Natural killer cell (primary cell): ENCODE data around the gene SCN1A. TPM values are rescaled to one million over a fixed set of nuclear protein-coding genes. Genes with fewer than 3 reads are reported as not detected.

Experiments used
- ATAC-seq, 3 donors: fragments of 150-1000 bp in 2 of 3; fragments of 200-7000 bp in 1 of 3; cut with Tn5 transposase; 1 replicate in 1 of 3; 2 replicates in 2 of 3; pipeline ENCODE4 v1.10.0; 2021; ENCODE audit warnings: mild to moderate bottlenecking in 2 of 3, moderate library complexity in 2 of 3
- DNase-seq, 2 donors: peaks; one replicate each; pipeline versions ENCODE4 v3.0.0 to v3.0.0-alpha.2; 2013 to 2021; ENCODE audit warnings: mixed read lengths in 1 of 2
- H3K27ac ChIP-seq: one replicate; pipeline ENCODE4 v1.5.1; 2013; ENCODE audit warnings: mild to moderate bottlenecking, low read length
- H3K27me3 ChIP-seq: one replicate; pipeline ENCODE4 v1.6.1; 2013; ENCODE audit warnings: low read length; ENCODE audit not compliant: control insufficient read depth, insufficient read depth
- H3K36me3 ChIP-seq: one replicate; pipeline ENCODE4 v1.6.1; 2013; ENCODE audit warnings: low read length; ENCODE audit not compliant: control insufficient read depth, insufficient read depth
- H3K4me1 ChIP-seq: one replicate; pipeline ENCODE4 v1.6.1; 2013; ENCODE audit warnings: low read length; ENCODE audit not compliant: control insufficient read depth, insufficient read depth
- H3K4me3 ChIP-seq: one replicate; pipeline ENCODE4 v1.5.1; 2013; ENCODE audit warnings: low read length
- H3K9me3 ChIP-seq: one replicate; pipeline ENCODE4 v1.6.1; 2013; ENCODE audit warnings: low read length; ENCODE audit not compliant: control insufficient read depth, insufficient read depth
- H3K27ac Mint-ChIP-seq, 2 donors: one replicate each; pipeline ENCODE4 v1.8.0; 2022; ENCODE audit warnings: mild to moderate bottlenecking in 2 of 2, mixed read lengths in 2 of 2, moderate library complexity in 1 of 2
- H3K27me3 Mint-ChIP-seq, 2 donors: one replicate each; pipeline ENCODE4 v1.8.0; 2022; ENCODE audit warnings: low read depth in 2 of 2, mixed read lengths in 2 of 2
- H3K36me3 Mint-ChIP-seq: one replicate; pipeline ENCODE4 v1.8.0; 2022; ENCODE audit warnings: mixed read lengths
- H3K4me1 Mint-ChIP-seq, 2 donors: one replicate each; pipeline ENCODE4 v1.8.0; 2022; ENCODE audit warnings: mixed read lengths in 2 of 2
- H3K4me3 Mint-ChIP-seq: one replicate; pipeline ENCODE4 v1.8.0; 2022; ENCODE audit warnings: mild to moderate bottlenecking, moderate library complexity, mixed read lengths
- H3K9me3 Mint-ChIP-seq, 2 donors: one replicate each; pipeline ENCODE4 v1.8.0; 2022; ENCODE audit warnings: mixed read lengths in 2 of 2
- CTCF ChIP-seq: fragments of 200-600 bp; IDR thresholded peaks from one replicate; pipeline ENCODE4 v1.8.0; 2022; ENCODE audit warnings: antibody characterized with exemption
- WGBS: methylation state at CpG from one replicate; pipeline ENCODE4 v1.1.7; 2013; ENCODE audit warnings: missing lambda C conversion rate; ENCODE audit not compliant: insufficient coverage; 5-methylcytosine and 5-hydroxymethylcytosine counted together
- intact Hi-C: fragments of 100-400 bp; cut with micrococcal nuclease; formaldehyde crosslinking; loops from one replicate; pipeline ENCODE4 v1.14.2; 2022
- total RNA-seq, 4 donors: library from RNA; stranded (reverse); fragments of 120-200 nt in 1 of 4; gene quantifications; one replicate each; pipeline versions ENCODE4 v1.2.3 to v1.2.4, GENCODE V29; 2013 to 2022

The SCN1A gene
- total RNA-seq, 3 donors from 2014 or later (not counting 1 experiment from before 2014, with no cell fraction given) = not detected

- H3K4me1 Mint-ChIP-seq = peaks cover 11 to 13% of the 10 kb centered on the region in 2 donors
- H3K27me3 Mint-ChIP-seq = no peaks in the 10 kb centered on the region
Observed at GRCh38 chr2:165953306-165953654, 174.5 kb downstream of the SCN1A start.

DNA sequence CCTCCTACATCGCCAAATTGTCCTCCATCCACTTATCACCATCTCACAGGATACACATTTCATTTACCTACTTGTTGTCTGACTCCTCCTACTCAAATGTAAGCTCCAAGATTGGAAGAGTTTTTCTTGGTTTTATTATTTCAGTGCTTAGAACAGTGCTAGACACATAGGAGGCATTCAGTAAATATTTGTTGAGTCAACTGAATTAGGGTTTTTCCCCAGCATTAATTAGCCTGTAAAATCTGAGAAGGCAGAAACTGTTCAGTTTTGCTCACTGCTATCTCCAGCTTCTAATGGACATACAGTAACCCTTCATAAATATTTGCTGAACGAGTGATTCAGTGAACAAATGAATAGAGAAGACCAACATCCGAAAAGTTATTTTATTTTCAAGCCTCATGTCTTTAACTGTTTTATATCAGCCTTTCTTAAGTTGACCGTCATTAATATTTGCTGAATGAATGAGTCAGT, 175.0 kb downstream of the SCN1A start:
- peaks cover 10% of the 10 kb centered on the region for H3K36me3 ChIP-seq
- H3K4me1 ChIP-seq = peaks cover 5% of the 10 kb centered on the region
- 78% methylated on average over 1 of the region's 4 CpGs for WGBS
- H3K4me3 Mint-ChIP-seq = no peak overlapping the region
- no peaks in the 10 kb centered on the region for H3K27me3 ChIP-seq
- no peak for TF ChIP-seq CTCF
- peak overlapping the region; percentile 78 for H3K4me3 ChIP-seq
- H3K36me3 Mint-ChIP-seq = no peaks in the 10 kb centered on the region
- H3K27me3 Mint-ChIP-seq = no peaks in the 10 kb centered on the region
- no peaks in the 10 kb centered on the region for H3K9me3 ChIP-seq
- DNase-seq = peak in 1 of 2 donors; percentile 38
- peak in 1 of 3 donors; percentile 5 for ATAC-seq
- no peak overlapping the region for H3K27ac Mint-ChIP-seq
- H3K27ac ChIP-seq = peak overlapping the region; percentile 74
- no peaks in the 10 kb centered on the region for H3K9me3 Mint-ChIP-seq
- intact Hi-C loops = loop anchor here (5.0 kb wide), 1 partner anchor 160 kb away; the partner anchor contains the start of gene GALNT3
- peaks cover 11 to 13% of the 10 kb centered on the region in 2 donors for H3K4me1 Mint-ChIP-seq

More at GRCh38 chr2:165953306-165953654, 174.5 kb downstream of the SCN1A start:
- no peaks in the 10 kb centered on the region for H3K9me3 Mint-ChIP-seq
- DNase-seq = no peak
- intact Hi-C loops = loop anchor here (5.0 kb wide), 1 partner anchor 161 kb away; the partner anchor contains the start of gene GALNT3
- peaks cover 5% of the 10 kb centered on the region for H3K4me1 ChIP-seq
- no peaks in the 10 kb centered on the region for H3K36me3 Mint-ChIP-seq
- peaks cover 6% of the 10 kb centered on the region for H3K36me3 ChIP-seq
- H3K4me3 ChIP-seq = peak overlapping the region; percentile 78
- no peak for TF ChIP-seq CTCF
- 0% methylated on average over 24 of the region's 24 CpGs for WGBS
- ATAC-seq = peak; percentile 46 to 63 (median 57)
- no peaks in the 10 kb centered on the region for H3K27me3 ChIP-seq
- no peak overlapping the region for H3K27ac Mint-ChIP-seq
- peak overlapping the region; percentile 74 for H3K27ac ChIP-seq
- no peaks in the 10 kb centered on the region for H3K9me3 ChIP-seq
- no peak overlapping the region for H3K4me3 Mint-ChIP-seq

GRCh38 chr2:165952085-165952484, 175.7 kb downstream of the SCN1A start:
- Mint-ChIP-seq H3K27ac (no peak overlapping the region), H3K9me3 (no peaks in the 10 kb centered on the region), H3K36me3 (no peaks in the 10 kb centered on the region), H3K27me3 (no peaks in the 10 kb centered on the region), H3K4me1 (peaks cover 11 to 13% of the 10 kb centered on the region in 2 donors), H3K4me3 (no peak overlapping the region)
- intact Hi-C loops = loop anchor here (5.0 kb wide), 1 partner anchor 160 kb away; the partner anchor contains the start of gene GALNT3
- ATAC-seq = no peak
- H3K4me3 ChIP-seq = no peak overlapping the region
- no peak overlapping the region for H3K27ac ChIP-seq
- peaks cover 15% of the 10 kb centered on the region for H3K36me3 ChIP-seq
- no peaks in the 10 kb centered on the region for H3K27me3 ChIP-seq
- H3K4me1 ChIP-seq = peaks cover 5% of the 10 kb centered on the region
- no peak for DNase-seq
- TF ChIP-seq CTCF = no peak
- H3K9me3 ChIP-seq = no peaks in the 10 kb centered on the region
- WGBS = 0% methylated on average over 1 of the region's 1 CpG

DNA sequence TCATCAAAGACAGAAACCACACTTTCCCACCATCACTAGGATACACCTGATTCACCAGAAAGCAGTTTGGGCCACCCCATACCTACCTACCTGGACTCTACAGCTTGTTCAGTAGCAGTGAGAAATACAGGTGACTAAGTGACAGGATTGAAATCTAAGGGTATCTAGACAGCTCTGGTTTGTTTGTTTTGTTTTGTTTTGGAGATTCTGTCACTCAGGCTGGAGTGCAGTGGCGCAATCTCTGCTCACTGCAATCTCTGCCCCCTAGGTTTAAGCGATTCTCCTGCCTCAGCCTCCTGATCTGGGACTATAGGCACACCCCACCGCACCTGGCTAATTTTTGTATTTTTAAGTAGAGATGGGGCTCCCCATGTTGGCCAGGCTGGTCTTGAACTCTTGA, 177.4 kb downstream of the SCN1A start:
- Histone ChIP-seq H3K4me3 (no peak overlapping the region), H3K4me1 (peaks cover 5% of the 10 kb centered on the region), H3K9me3 (no peaks in the 10 kb centered on the region), H3K36me3 (peaks cover 16% of the 10 kb centered on the region), H3K27me3 (no peaks in the 10 kb centered on the region), H3K27ac (no peak overlapping the region)
- no peaks in the 10 kb centered on the region for H3K9me3 Mint-ChIP-seq
- H3K27ac Mint-ChIP-seq = no peak overlapping the region
- intact Hi-C loops = loop anchor here (5.0 kb wide), 1 partner anchor 158 kb away; the partner anchor contains the start of gene GALNT3
- H3K36me3 Mint-ChIP-seq = no peaks in the 10 kb centered on the region
- H3K4me3 Mint-ChIP-seq = no peak overlapping the region
- TF ChIP-seq CTCF = no peak
- peaks cover 9 to 11% of the 10 kb centered on the region in 2 donors for H3K4me1 Mint-ChIP-seq
- ATAC-seq (no peak), DNase-seq (no peak)
- no peaks in the 10 kb centered on the region for H3K27me3 Mint-ChIP-seq
- 100% methylated on average over 3 of the region's 3 CpGs for WGBS
